Heart left ventricle (tissue), 16 donors: ENCODE measurements around the gene NDUFS8. TPM values are rescaled to one million over a fixed set of nuclear protein-coding genes. Genes with fewer than 3 reads are reported as not detected.

Source experiments
- ATAC-seq, 4 donors: fragments of 200-7000 bp; cut with Tn5 transposase; one replicate each; pipeline ENCODE4 v1.9.1; 2020 to 2022; ENCODE audit warnings: moderate library complexity in 4 of 4, mild to moderate bottlenecking in 3 of 4, moderate number of reproducible peaks in 1 of 4
- DNase-seq, 5 donors: peaks; one replicate each; pipeline ENCODE4 v3.0.0-alpha.2; 2020
- H3K27ac ChIP-seq, 12 donors: fragments of 200-600 bp; sonication (generic) in 4 of 12; one replicate each; pipeline versions ENCODE4 v1.5.0 to v1.8.0; 2016 to 2022; ENCODE audit warnings: mild to moderate bottlenecking in 2 of 12
- H3K27me3 ChIP-seq, 9 donors: fragments of 200-600 bp; sonication (generic) in 2 of 9; one replicate each; pipeline versions ENCODE4 v1.5.1 to v1.8.0; 2016 to 2022; ENCODE audit warnings: mild to moderate bottlenecking in 3 of 9
- H3K36me3 ChIP-seq, 9 donors: fragments of 200-600 bp; sonication (generic) in 2 of 9; one replicate each; pipeline versions ENCODE4 v1.5.0 to v1.8.0; 2018 to 2022; ENCODE audit warnings: mild to moderate bottlenecking in 2 of 9
- H3K4me1 ChIP-seq, 12 donors: fragments of 200-600 bp; sonication (generic) in 4 of 12; one replicate each; pipeline versions ENCODE4 v1.5.0 to v1.8.0; 2016 to 2022; ENCODE audit warnings: mild to moderate bottlenecking in 3 of 12
- H3K4me3 ChIP-seq, 12 donors: fragments of 200-600 bp; sonication (generic) in 4 of 12; one replicate each; pipeline versions ENCODE4 v1.5.0 to v1.8.0; 2017 to 2022; ENCODE audit warnings: mild to moderate bottlenecking in 9 of 12, moderate library complexity in 4 of 12
- H3K9me3 ChIP-seq, 12 donors: fragments of 200-600 bp; sonication (generic) in 4 of 12; one replicate each; pipeline versions ENCODE4 v1.5.0 to v1.8.0; 2016 to 2022; ENCODE audit warnings: mild to moderate bottlenecking in 1 of 12
- CTCF ChIP-seq, 12 donors: fragments of 200-600 bp; sonication (generic) in 4 of 12; IDR thresholded peaks; one replicate each; pipeline versions ENCODE4 v1.5.0 to v1.8.0; 2018 to 2022; ENCODE audit warnings: antibody characterized with exemption in 12 of 12, mild to moderate bottlenecking in 5 of 12
- POLR2A ChIP-seq, 2 donors: fragments of 450-650 bp; IDR thresholded peaks; one replicate each; pipeline ENCODE4 v1.6.1; 2017; ENCODE audit warnings: antibody characterized with exemption in 2 of 2, mild to moderate bottlenecking in 2 of 2, moderate library complexity in 2 of 2
- WGBS, 4 donors: extraction: QIAGEN DNeasy Blood & Tissue Kit in 2 of 4; methylation state at CpG; one replicate each; pipeline versions ENCODE4 v1.1.5 to v1.1.7; 2013 to 2018; 5-methylcytosine and 5-hydroxymethylcytosine counted together
- intact Hi-C, 10 donors: fragments of 100-400 bp; cut with DNase I; formaldehyde crosslinking; loops; one replicate each; pipeline versions ENCODE4 v1.11.1 to v1.14.2; 2022
- polyA plus RNA-seq, 2 donors: library from polyadenylated mRNA; stranded (reverse); fragments of 200-250 nt; gene quantifications; one replicate each; pipeline ENCODE4 v1.2.3, GENCODE V29; 2013
- total RNA-seq, 9 donors: library from RNA; depleted of rRNA in 2 of 9; stranded (reverse); fragments of >200 nt in 2 of 9; fragmentation: NEBNext Ultra II Directional in 3 of 9; extraction: Animal tissue kit (Norgen Biotek cat#: 25700) in 3 of 9; gene quantifications; one replicate each; pipeline versions ENCODE4 v1.1.0 to v1.2.4, GENCODE V29; 2016 to 2023
- donor health status: ischemic (EF 13 %, LVEDD 7.1; RV severe dilation, severe dysfunction).
- donor health status: healthy with polysubstance abuse.
- donor health status: DM: no; HTN: yes; CAD: no.
- donor health status: DM: no; HTN: no; CAD: no.
- donor health status: ischemic (EF 25% LVEDD 6.9; RV normal size, moderate dysfunction).
- donor health status: ischemic (EF 25% LVEDD 5.7; RV mildly dilated, moderate dysfunction).
- donor health status: healthy.
- donor health status: DM: yes; HTN: yes; CAD: no.
- donor health status: ischemic (EF 35%, LVEDD 5.7; RV mildly dilated, moderate dysfunction).
- donor health status: nonischemic (EF 11% LVEDD 7.7; RV severe dilation, severe dysfunction).
- donor health status: DM: yes; HTN: yes; CAD: no.
- donor health status: PGD.
- donor health status: ischemic (EF 29% LVEDD 5.4; RV normal size, mild dysfunction).
- donor health status: nonischemic (EF 23%, LVEDD 6.1; RV moderate dilation, normal function).

The NDUFS8 gene
- total and polyA plus RNA-seq, 11 donors, result 262 to 948 (median 365) TPM

- H3K4me3 ChIP-seq, result no peak overlapping the region
- DNase-seq (peak in 2 of 5 donors; percentile 16 to 57), ATAC-seq (no peak)
- no peak for TF ChIP-seq CTCF (IDR thresholded peaks at IDR 0.05)
- TF ChIP-seq POLR2A (IDR thresholded peaks at IDR 0.05), result no peak
- H3K27me3 ChIP-seq, result no peaks in the 10 kb centered on the region
- no peak overlapping the region for H3K27ac ChIP-seq
- H3K9me3 ChIP-seq, result no peaks in the 10 kb centered on the region
- WGBS, 4 donors, result 88 to 92% (median 92%) methylated on average over 33 to 37 of the region's 37 CpGs
- H3K4me1 ChIP-seq, result peaks cover 0 to 4% (median 0%) of the 10 kb centered on the region in 12 donors
- peaks cover 0 to 98% (median 44%) of the 10 kb centered on the region in 9 donors for H3K36me3 ChIP-seq
- intact Hi-C loops, result no loop called here
Measured at GRCh38 chr11:68047437-68048290, 17.2 kb downstream of the NDUFS8 start.

DNA sequence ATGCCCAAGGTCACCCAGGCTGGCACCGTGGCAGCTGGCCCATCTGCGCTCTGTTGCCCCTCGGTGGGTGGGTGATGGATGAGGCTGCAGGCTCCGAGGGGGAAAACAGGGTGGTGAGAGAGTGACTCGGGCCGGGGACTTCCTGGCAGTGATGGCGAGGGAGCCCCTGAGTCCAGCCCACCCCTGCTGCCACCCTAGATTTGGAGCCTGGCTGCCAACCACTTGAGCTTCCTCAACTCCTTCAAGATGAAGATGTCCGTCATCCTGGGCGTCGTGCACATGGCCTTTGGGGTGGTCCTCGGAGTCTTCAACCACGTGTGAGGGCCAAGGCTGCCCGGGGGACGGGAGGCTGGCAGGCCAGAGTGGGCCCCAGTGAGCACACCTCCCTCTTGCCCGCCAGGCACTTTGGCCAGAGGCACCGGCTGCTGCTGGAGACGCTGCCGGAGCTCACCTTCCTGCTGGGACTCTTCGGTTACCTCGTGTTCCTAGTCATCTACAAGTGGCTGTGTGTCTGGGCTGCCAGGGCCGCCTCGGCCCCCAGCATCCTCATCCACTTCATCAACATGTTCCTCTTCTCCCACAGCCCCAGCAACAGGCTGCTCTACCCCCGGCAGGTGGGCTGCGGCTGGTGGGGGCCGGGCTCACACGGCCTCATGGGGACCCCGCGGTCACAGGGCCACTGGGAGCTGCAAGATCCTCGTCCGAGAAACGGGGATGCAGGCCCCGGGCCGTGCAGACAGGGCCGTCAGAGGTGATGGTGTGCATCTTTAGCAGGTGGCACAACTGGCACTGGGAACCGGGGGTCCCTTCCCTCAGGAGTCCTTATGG is 18.4 kb downstream of the NDUFS8 start:
- ATAC-seq (no peak), DNase-seq (peak in 1 of 5 donors; percentile 40)
- H3K36me3 ChIP-seq, result peaks cover 0 to 95% (median 40%) of the 10 kb centered on the region in 9 donors
- H3K27me3 ChIP-seq, result no peaks in the 10 kb centered on the region
- no peak overlapping the region for H3K27ac ChIP-seq
- no peak overlapping the region for H3K4me3 ChIP-seq
- H3K4me1 ChIP-seq, result peaks cover 0 to 4% (median 0%) of the 10 kb centered on the region in 12 donors
- TF ChIP-seq CTCF (IDR thresholded peaks at IDR 0.05) (no peak), POLR2A (IDR thresholded peaks at IDR 0.05) (no peak)
- WGBS, 4 donors, result 90 to 93% (median 92%) methylated on average over 23 to 35 of the region's 35 CpGs
- intact Hi-C loops, result no loop called here
- H3K9me3 ChIP-seq, result no peaks in the 10 kb centered on the region

DNA sequence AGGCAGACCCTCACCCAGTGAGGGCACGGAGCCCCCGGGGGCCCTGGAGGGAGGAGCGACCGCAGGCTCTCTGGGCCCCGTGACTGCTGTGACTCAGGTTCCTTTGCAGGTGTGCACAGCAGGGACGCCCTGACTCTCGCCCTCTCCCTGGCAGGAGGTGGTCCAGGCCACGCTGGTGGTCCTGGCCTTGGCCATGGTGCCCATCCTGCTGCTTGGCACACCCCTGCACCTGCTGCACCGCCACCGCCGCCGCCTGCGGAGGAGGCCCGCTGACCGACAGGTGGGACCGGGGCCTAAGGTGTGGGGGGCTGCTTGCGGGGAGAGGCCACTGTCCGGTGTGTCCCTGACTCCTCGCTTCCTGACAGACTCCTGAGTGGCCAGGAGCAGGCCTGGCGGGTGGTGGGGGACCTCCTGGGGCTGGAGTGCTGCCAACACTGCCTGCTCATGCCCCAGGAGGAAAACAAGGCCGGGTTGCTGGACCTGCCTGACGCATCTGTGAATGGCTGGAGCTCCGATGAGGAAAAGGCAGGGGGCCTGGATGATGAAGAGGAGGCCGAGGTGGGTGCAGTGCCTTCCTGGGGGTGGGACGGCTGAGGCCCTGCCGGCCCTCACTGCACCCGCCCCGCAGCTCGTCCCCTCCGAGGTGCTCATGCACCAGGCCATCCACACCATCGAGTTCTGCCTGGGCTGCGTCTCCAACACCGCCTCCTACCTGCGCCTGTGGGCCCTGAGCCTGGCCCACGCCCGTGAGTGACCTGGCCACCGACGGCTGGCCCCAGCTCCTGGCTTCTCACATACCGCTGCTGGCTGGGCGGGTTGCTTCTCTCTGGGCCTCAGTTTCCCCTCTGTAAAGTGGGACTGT is 19.3 kb downstream of the NDUFS8 start:
- no peak for DNase-seq
- no peak for TF ChIP-seq POLR2A (IDR thresholded peaks at IDR 0.05)
- TF ChIP-seq CTCF (IDR thresholded peaks at IDR 0.05), result no peak
- no peaks in the 10 kb centered on the region for H3K27me3 ChIP-seq
- no peak overlapping the region for H3K27ac ChIP-seq
- intact Hi-C loops, result no loop called here
- WGBS, 4 donors, result 77 to 89% (median 84%) methylated on average over 21 to 40 of the region's 40 CpGs
- H3K36me3 ChIP-seq, result peaks cover 0 to 87% (median 37%) of the 10 kb centered on the region in 9 donors
- no peak overlapping the region for H3K4me3 ChIP-seq
- no peak for ATAC-seq
- peaks cover 0 to 4% (median 0%) of the 10 kb centered on the region in 12 donors for H3K4me1 ChIP-seq
- no peaks in the 10 kb centered on the region for H3K9me3 ChIP-seq
